Suprapubic skin (tissue), 4 donors: Measurements from ENCODE around the gene ACVR1.

ENCODE experiments used
- CTCF ChIP-seq, 2 donors: fragments of 200-600 bp in 1 of 2; fragments of 450-650 bp in 1 of 2; sonication (generic) in 1 of 2; IDR thresholded peaks; one replicate each; pipeline ENCODE4 v1.5.1; 2016 to 2019; ENCODE audit warnings: antibody characterized with exemption in 2 of 2, mild to moderate bottlenecking in 1 of 2, moderate library complexity in 1 of 2
- EP300 ChIP-seq: sonication (generic); formaldehyde crosslinking; IDR thresholded peaks from one replicate; pipeline ENCODE4 v1.6.1; 2017; ENCODE audit warnings: antibody characterized with exemption
- POLR2A ChIP-seq, 2 donors: fragments of 450-650 bp; IDR thresholded peaks; one replicate each; pipeline ENCODE4 v1.6.1; 2017; ENCODE audit warnings: antibody characterized with exemption in 2 of 2, mild to moderate bottlenecking in 2 of 2, moderate library complexity in 2 of 2
- POLR2AphosphoS5 ChIP-seq, 3 donors: sonication (generic); formaldehyde crosslinking; IDR thresholded peaks; one replicate each; pipeline ENCODE4 v1.6.1; 2017; ENCODE audit warnings: antibody characterized with exemption in 3 of 3

- TF ChIP-seq CTCF (IDR thresholded peaks at IDR 0.05) (no peak), EP300 (no peak), POLR2A (IDR thresholded peaks at IDR 0.05) (no peak), POLR2AphosphoS5 (IDR thresholded peaks at IDR 0.05) (no peak)
Observed at GRCh38 chr2:157808421-157808820, 67.7 kb downstream of the ACVR1 start.
